ENCODE data around the gene SLC12A7.

The SLC12A7 gene

DNA sequence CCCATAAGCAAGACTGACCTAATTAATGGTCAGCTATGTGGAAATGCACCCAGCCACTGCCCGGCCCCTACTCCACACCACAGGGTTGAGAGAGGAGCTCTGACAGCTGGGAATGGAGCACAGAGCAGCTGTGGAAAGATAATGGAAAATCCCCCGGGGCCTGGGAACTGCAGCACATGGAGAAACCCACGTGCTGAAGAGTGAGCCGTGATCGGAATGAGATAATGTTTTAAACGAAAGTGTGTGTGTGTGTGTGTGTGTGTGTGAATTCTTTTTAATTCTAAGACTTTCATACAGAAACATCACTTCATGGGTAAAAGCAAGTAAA lies 13.1 kb upstream of the SLC12A7 start:
- no peak for DNase-seq (ENCODE audit: low read depth in 2 of 2)

DNA sequence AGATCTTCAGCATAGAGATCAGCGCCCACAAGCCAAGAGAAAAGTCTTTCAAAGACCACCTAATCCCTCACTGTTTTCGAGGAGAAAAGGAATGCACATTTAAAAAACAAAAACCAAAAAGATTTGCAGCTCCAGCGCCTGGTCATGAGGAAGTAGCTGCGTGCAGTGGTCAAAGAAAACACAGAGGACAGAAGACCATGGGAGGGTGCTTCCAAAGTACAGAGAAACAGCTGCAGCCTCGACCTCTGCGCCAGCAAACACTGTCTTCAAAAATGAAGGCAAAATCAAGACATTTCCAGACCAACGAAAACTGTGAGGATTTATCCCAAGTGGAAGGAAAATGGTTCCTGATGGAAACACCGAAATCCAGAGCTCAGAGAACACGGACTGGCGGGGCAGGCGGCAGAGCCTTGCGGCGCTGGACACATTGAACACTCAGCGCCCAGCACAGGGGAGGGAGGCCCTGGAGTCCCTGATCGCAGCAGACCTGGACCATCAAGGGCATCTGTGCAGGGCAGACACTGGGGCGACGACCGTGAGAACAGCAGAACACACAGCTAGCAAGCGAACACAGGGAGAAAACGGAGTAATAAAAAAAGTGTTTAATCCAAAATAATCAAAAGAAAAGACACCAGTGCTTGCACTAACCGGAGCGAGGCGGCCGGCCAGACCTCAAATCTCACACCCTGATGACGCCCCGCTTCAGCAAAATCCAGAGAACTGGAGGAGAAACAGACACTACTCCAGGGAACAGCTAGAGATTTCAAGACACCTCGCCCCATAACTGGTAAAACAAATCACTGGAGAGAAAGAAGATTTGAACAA lies 12.6 kb upstream of the SLC12A7 start:
- DNase-seq (ENCODE audit: low read depth in 2 of 2), result no peak

DNA sequence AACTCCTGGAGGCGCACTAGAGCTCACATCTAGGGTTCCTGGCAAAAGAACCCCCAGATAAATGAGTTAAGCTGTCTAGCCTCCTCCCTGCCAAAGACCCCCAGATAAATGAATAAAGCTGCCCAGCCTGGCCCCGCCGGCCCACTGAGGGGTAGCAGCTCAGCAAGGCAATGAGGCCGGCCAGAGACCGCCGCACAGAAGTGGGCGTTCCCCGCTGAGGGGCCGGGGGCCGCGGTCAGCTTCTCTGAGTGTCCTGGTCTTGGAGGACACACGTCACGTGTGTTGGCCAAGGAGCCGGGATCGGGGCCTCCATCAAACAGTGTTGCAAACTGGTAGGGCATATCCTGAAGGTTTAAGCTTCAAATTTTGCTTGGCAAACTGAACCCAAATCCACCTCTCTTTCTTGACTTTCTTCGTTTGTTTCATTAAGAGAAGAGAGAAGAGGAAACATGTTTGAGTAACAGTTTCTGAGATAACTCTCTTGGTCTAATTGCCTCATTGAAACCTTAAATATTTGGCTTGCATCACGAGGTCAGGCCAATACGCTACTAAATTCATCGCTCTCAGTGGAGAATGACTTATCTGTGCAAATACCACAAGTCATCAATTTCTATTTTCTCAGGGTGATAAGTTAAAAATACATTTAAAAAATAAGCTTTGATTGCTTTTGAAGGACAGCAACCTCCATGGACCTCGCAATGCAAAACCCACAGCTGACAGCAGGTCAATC lies 11.7 kb upstream of the SLC12A7 start:
- no peak for DNase-seq (ENCODE audit: low read depth in 2 of 2)

DNA sequence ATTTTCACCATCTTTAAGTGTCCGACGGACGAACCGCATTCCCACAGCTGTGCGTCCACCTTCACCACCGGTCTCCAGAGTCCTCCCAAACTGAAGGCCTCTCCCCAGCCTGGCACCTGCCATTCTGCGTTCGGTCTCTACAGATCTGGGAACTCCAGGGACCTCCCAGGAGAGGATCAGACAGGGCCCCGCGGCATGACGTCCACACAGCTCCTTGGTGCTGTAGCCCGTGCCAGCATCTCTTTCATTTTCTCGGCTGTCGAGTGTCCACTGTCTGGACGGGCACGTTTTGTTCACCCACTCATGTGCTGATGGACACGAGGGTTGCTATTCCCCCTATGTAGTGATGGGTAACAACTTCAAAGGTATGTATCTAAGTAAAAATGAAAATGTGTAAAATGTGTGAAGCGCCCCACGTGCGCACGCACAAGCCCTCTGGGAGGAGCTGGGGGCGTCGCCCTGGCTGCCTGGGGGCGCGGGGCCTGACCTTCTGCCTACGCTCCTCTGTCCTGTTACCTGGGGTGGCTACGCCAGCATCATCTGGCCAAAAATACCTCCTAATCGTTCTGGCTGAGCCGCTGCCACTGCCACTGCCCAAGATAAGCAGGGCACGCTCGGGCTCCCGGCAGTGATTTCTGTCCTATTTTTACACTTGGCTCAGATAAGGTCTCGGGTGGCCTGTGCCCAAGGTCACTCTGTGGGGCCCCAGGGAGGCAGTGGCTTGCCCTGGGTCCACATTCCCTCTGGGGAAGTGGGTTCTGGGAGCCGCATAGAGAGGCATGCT lies 10.8 kb upstream of the SLC12A7 start:
- no peak for DNase-seq (ENCODE audit: low read depth in 2 of 2)

DNA sequence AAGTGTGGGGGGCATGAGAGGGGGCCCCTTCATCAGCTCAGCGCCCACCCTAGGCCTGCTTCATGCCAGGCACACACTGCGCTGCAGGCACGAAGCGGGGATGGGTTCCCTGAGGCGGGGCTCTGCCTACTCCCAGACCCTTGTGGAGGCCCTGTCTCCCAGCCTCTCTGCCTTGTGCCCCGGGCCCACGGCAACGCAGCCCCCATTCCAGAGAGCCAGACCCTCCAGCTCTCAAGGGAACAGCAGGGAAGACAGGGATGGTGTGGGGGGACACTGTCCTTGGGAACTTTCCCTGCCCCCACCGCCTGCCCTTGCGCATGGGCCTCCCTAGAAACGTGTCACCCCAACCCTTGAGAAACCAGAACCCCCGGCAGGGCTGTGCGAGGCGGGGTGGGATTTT lies 10.0 kb upstream of the SLC12A7 start:
- no peak for DNase-seq (ENCODE audit: low read depth in 2 of 2)

DNA sequence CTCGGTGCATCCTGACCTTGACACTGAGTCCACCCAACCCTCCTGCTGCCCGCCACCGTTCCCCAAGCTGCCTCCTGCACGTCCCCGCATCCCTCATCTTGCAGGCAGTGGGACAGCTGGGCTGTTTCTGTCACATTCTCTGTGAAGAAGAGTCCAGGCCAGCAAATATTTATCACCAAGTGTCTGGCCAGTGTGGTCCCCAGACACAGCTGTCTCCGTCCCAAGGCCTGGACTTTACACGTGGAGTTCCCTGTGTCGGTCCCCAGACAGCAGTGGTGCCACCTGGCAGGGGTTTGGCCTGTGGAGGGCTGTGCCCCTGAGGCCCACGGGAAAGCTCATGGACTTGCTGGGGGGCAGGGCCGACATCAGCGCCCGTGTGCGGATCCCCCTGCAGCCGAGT lies 9.2 kb upstream of the SLC12A7 start:
- DNase-seq (ENCODE audit: low read depth in 2 of 2), result no peak

DNA sequence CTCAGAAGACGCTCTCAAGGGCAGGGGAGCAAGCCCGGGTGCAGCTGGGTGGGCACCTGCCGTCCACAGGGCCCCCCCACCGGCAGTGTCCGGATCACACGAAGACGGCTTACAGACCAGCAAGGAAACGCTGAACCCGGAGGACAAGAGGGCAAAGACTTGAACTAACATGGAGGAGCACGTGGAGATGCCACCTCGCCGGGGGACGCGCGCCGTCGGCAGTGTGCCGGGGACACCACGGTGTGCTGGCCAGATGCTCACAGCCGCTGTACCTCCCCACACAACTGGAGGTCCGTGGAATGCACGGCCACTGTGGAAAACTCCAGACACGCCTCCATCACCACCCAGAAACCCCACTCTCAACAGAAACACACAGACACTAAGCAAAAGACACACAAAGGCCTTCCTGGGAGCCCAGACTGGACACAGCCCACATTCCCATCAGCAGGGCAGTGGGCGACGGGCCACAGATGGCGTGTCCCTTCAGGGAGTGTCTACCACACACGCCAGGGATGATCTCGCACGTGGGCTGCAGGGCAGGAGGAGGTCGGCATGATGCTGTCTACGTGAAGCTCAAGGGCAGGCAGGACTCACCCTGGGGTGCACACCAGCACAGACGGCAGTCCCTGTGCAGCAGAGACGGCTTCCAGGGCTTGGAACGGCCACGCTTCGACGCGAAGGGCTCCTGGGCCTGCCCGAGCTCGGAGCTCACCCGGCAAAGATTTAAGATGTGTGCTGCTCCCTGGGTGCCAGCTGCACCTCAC lies 8.6 kb upstream of the SLC12A7 start:
- no peak for DNase-seq (ENCODE audit: low read depth in 2 of 2)

DNA sequence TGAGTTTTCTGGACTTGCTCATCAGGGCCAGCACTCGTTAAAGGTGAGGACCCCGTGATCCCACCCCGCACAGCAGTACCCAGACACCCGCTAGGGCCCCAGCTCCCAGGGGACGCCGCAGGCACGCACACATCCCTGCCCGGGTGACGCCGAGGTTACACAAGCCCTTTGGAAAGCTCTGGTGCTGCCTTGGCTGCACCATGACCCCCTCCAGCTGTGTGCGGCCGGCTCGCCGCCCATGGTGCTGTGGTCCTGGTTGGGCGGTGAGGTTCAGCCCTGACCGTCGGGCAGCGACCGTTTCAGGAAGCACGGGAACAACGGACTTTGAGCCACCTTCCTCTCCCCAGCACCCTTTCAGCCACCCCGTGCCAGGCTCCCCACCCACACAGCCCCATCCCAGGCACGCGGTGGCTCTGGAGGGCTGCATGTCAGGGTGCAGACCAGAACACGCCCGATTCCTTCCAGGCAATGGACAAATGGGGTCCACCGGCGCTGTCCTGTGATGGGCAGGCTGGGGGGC lies 7.5 kb upstream of the SLC12A7 start:
- DNase-seq (ENCODE audit: low read depth in 2 of 2), result no peak

DNA sequence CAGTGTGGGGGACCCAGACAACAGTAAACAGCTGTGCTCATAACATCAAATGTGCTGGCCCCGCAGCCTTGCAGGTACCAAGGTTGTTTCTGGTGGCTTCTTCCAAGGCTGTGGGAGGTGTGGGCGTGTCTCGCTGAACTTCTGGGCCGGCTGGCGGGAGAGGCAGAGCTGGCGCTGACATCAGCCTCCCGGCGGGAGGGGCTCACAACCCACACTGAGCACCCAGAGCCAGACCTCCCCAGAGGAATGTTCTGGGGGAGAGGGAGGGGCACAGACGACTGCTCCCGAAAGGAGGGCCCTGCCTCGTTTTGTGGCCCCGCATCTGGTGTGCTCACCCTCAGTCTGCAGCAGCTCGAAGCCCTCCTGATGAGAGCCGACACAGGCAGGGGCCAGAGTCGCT lies 6.9 kb upstream of the SLC12A7 start:
- DNase-seq (ENCODE audit: low read depth in 2 of 2), result no peak

DNA sequence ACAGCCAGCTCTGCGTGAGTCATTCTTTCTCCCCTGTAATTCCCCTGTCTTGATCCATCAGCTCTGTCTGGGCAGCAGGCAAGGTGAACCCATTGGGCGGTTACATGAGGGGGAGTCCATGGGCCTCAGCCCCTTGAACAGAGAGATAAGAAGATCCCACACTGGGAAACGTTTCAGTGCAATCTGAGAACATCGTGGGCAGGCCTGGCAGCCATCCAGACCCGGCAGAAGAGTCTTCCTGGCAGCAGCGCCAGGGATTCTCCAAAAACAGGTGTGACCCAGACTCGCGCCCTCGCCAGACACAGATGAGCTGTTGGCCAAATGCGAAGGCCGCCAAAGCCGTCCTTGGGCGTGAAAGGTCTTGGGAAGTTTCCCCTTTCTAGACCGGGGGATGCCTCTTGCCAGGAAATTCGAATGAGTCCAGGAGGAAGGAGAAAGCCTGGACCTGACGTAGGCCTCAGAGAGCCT lies 6.4 kb upstream of the SLC12A7 start:
- no peak for DNase-seq (ENCODE audit: low read depth in 2 of 2)

DNA sequence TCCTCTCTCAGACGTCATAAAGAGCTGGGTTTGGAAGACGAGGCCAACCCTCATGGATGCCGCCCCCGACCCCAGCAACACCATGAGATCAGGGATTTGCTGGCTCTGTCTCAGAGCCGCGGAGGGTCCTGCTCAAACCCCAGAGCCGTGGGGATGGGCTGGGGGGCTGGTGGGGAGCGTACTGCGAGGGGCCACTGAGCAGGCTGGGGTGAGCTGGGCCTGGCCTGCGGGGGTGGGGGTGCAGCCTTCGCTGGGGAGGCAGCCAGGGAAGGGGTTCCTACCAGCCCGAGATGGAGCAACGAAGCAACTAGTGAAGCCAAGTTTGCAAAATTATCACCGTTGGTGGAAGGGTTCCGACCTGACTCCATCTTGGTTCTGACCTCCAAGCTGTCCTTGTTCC lies 5.1 kb upstream of the SLC12A7 start:
- DNase-seq (ENCODE audit: low read depth in 2 of 2), result no peak

DNA sequence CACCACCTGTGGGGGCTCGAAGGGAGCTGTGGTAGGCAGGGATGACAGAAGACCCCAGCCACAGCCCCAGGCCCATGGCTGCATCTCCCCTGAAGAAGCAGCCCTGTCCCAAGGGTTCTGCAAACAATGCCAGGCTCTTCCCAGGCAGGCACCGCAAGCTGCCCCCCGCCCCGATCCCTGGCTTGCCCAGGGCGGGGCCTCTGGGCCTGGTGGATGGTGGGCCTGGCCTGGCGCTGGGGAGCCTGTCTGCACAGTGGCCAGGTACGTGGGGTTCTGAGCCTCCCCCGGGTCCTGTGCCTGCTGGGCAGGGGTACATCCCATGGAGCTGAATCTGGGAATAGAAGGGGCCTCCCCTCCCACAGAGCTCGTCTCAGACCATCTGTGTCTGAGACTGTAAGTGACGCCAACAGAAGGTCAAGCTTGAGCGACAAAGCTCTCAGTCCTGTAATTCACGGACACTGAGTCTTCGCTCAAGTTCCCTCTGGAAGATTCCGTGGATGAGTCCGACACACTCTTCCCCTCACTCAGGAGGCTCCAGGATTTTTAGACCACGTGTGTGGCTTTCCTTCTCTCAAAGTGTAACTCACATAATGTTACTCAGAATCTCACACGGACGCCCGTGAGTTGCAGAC lies 4.4 kb upstream of the SLC12A7 start:
- no peak for DNase-seq (ENCODE audit: low read depth in 2 of 2)

DNA sequence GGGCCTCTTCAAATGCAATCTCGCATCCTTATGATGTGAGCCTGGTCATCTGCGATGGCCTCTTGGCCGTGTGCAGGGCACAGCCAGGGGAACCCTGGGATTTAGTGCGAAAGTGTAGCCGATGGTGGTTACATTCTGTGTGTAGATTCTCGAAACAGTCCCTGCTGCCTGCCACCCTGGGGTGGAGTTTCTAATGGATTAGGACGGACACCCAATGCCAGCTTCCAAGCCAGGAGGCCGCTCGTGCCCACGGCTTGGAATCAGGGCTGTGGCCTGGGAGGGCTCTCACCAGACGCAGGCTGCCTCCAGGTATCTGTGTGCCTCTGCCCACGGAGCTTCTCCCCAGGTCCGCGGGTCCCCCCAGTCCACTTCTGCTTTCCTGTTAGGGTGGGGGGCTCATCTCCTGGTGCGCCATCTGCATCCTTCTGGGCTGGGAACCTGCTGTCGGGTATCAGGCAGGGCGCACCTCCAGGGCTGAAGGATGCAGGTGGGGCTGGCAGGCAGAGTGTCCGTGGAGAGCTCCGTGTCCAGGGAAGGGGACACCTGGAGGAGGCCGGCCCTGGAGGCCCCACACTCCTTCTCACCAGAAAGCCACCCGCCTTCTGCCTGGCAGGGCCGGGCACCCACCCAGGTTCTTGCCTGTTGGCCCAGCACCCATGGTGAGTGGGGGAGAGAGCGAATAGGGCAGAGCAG lies 3.4 kb upstream of the SLC12A7 start:
- no peak for DNase-seq (ENCODE audit: low read depth in 2 of 2)

DNA sequence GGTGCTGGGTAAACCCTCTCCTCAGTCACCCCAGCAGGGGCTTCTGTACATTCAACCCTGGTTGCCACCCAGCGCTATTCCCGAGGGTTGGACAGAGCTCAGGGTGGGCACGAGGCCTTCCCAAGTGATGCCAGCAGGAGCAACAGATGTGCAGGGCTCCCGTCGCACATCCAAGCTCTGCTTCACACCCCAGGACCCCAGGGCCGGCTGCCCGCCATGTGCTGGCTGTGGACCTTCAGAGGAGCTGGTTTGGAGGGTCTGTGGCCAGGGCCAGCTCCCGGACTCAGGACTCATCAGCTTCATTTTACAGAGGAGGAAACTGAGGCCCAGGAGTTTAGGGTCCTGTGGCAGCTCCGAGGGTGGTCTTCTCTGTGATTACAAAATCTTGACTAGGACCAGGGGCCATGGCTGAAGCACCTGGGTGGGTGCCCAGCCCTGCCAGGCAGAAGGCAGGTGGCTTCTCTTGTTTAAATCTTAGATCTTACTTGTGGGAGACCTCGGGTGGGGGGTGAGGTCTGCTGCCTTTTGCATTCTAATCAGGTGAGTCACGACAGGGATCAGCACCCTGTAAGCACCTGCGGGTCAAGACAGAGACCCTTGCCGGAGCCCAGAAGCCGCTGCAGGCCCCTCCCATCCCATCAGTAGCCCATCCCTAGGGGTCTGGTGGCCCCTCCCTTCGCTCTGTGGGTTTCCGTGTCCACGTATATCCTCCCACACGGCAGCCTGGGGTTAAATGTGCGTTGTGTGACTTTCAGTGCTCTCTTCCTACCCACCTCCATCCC lies 2.1 kb upstream of the SLC12A7 start:
- no peak for DNase-seq (ENCODE audit: low read depth in 2 of 2)

DNA sequence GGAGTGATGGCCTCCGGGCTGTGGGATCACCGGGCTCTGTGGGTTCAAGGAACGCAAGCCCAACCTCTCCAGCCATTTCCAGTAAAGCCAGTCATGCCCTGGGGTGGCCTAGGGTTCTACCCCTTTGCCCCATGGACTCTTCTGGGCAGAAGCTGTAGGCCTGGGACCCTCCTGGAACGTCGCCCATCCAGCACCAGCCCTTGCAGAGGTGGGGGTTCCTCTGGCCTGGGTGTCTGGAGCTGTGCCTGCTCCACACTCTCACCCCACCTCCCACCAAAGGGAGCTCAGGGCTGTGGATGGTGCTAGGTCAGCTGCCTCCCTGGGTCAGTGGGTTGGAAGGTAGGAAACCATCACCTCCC lies 1.4 kb upstream of the SLC12A7 start:
- no peak for DNase-seq (ENCODE audit: low read depth in 2 of 2)

DNA sequence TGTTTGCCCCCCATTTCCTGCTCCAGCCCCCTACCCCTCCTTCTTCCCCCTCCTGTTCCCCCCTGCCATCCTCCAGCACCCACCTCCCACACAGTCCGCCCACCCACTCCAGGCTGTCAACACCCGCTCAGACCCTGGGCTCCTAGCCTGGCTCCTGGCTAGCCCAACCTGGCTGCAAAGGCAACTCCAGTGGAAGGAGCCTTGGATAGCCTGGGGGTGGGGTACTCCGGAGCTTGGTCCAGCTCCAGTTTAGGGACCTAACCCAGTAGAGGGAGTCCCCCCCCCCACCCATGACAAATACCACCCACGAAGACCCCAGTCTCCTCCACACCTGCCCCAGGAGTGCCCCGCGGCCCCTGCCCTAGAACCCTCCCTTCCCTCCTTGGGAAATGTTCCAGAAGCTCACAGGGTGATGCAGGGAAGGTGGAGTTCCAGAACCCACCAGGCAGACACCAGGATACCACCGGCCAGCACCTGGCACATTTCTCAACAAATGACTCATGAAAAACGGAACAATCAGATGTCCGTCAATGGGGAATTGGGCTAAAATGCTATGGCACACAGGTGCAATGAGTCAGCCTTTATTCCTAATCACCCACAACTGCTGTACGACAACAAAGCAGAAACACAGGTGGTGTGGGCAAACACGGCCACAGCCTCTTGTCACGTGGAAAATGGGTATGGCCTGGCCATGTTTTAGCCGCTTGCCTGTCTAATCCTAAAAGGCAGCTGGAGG lies 901 bp upstream of the SLC12A7 start:
- DNase-seq (ENCODE audit: low read depth in 2 of 2), result no peak

DNA sequence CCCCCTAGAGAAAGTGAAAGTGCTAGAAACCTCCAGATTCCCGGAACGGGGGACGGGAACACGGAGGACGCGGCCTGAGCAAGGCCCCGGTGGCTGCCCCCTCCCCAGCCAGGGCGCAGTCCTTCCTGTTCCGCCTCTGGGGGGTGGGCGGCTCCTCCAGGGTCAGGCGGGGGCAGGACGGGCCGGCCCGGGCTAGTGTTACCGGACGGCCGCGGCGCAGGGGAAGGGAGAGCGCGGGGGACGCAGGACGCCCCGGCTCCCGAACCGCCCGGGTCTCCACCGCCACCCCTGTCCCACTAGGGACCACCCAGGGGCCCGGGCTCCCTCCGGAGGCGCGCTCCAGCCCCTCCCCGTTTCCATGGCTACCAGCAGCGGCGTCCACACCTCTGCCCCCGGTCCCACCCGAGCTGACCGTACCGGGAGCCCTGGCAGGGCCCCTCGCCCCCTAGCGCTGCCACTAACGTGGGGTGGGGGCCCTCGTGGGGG lies 579 bp downstream of the SLC12A7 start:
- no peak for DNase-seq (ENCODE audit: low read depth in 2 of 2)

DNA sequence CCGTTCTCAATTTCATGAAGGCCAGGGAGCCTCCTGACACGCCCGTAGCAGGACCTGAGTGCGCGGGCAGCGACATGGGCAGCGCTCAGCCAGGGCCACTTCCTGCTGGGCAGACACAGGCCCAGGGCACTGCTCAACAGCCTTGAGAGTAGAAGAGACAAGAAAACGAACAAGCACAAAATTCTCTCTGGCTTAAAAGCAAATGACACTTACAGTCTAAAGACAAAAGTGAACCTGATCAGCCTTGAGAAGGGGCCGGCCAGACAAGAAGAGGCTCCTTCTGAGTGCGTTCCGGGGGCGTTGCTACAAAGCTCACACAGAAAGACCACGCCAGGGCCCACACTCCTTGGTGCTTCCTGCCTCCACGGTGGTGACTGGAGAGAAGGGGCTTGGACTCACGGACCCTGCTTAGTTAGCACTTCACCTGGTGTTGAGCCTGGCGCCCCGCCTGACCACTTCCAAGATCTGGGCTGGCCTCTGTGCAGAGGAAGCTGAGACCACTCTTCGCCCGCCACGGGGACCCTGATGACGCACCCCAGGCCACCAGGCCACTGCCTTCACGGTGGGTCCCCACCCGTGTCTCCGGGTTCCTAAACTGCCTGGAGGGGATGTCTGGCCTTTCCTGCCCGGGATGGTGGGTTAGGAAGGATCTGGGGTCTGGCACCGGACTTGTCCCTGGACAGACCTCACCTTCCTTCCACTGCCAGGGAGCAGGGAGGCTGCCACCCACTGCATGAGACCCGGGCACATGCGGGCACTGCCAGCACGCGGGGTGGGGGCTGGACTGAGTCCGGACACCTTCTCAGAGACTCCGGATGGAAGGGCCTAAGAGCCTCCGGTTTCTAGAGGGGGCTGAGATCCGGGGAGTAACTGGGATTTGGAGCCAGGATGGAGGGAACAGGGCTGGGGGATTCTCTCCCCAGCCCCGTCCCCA lies 1.3 kb downstream of the SLC12A7 start:
- no peak for DNase-seq (ENCODE audit: low read depth in 2 of 2)
